GM23338 (cell line): ENCODE data around the gene UBE2I. TPM values are rescaled to one million over a fixed set of nuclear protein-coding genes. Genes with fewer than 3 reads are reported as not detected.

ENCODE experiments used
- ATAC-seq: fragments of 200-7000 bp; cut with Tn5 transposase; 3 replicates; pipeline ENCODE4 v1.9.1; 2020
- DNase-seq: peaks from one replicate; pipeline ENCODE4 v3.0.0-alpha.2; 2015; ENCODE audit warnings: low spot score
- H2AFZ ChIP-seq: fragments of 200-600 bp; sonication (generic); 2 replicates; pipeline ENCODE4 v1.8.0; 2016; ENCODE audit warnings: antibody characterized with exemption, mild to moderate bottlenecking, moderate library complexity
- H3F3A ChIP-seq: fragments of 200-600 bp; sonication (generic); replicated peaks from 2 replicates; pipeline ENCODE4 v1.8.0; 2017; ENCODE audit warnings: antibody characterized with exemption, mixed run types, low read depth
- H3K27ac ChIP-seq: fragments of 200-600 bp; sonication (generic); 2 replicates; pipeline ENCODE4 v1.6.1; 2016; ENCODE audit warnings: low read depth
- H3K27me3 ChIP-seq: fragments of 200-600 bp; sonication (generic); 2 replicates; pipeline ENCODE4 v1.8.0; 2016; ENCODE audit warnings: mild to moderate bottlenecking, mixed run types, moderate library complexity; ENCODE audit not compliant: insufficient read depth
- H3K36me3 ChIP-seq: fragments of 200-600 bp; sonication (generic); 2 replicates; pipeline ENCODE4 v1.8.0; 2016; ENCODE audit warnings: mild to moderate bottlenecking; ENCODE audit not compliant: insufficient read depth
- H3K4me1 ChIP-seq: fragments of 200-600 bp; sonication (generic); 2 replicates; pipeline ENCODE4 v1.8.0; 2016; ENCODE audit warnings: mild to moderate bottlenecking, moderate library complexity; ENCODE audit not compliant: insufficient read depth
- H3K4me2 ChIP-seq: fragments of 200-600 bp; sonication (generic); 2 replicates; pipeline ENCODE4 v1.7.1; 2017; ENCODE audit warnings: mixed run types
- H3K4me3 ChIP-seq: fragments of 200-600 bp; sonication (generic); 2 replicates; pipeline ENCODE4 v1.6.1; 2016; ENCODE audit warnings: mixed run types
- H3K79me2 ChIP-seq: fragments of 200-600 bp; sonication (generic); replicated peaks from 2 replicates; pipeline ENCODE4 v1.8.0; 2017; ENCODE audit warnings: mild to moderate bottlenecking; ENCODE audit not compliant: insufficient read depth
- H3K9me2 ChIP-seq: fragments of 200-600 bp; sonication (generic); 2 replicates; pipeline ENCODE4 v1.8.0; 2017; ENCODE audit not compliant: insufficient read depth
- H4K20me1 ChIP-seq: fragments of 200-600 bp; sonication (generic); replicated peaks from 2 replicates; pipeline ENCODE4 v1.8.0; 2017; ENCODE audit warnings: mild to moderate bottlenecking; ENCODE audit not compliant: insufficient read depth
- H3K27ac Mint-ChIP-seq: 2 replicates; pipeline ENCODE4 v1.8.0; 2020; ENCODE audit warnings: inconsistent platforms, mild to moderate bottlenecking, moderate library complexity, mixed read lengths
- H3K27me3 Mint-ChIP-seq: 3 replicates; pipeline ENCODE4 v1.8.0; 2022; ENCODE audit warnings: low read depth, mild to moderate bottlenecking, moderate library complexity, mixed read lengths, inconsistent platforms; ENCODE audit not compliant: insufficient read depth, poor library complexity
- H3K36me3 Mint-ChIP-seq: 3 replicates; pipeline ENCODE4 v1.8.0; 2021; ENCODE audit warnings: low read depth, mild to moderate bottlenecking, inconsistent platforms, moderate library complexity, mixed read lengths
- H3K4me1 Mint-ChIP-seq: 3 replicates; pipeline ENCODE4 v1.8.0; 2020; ENCODE audit warnings: mild to moderate bottlenecking, inconsistent platforms, mixed read lengths
- H3K4me3 Mint-ChIP-seq: 3 replicates; pipeline ENCODE4 v1.8.0; 2021; ENCODE audit warnings: moderate library complexity, mild to moderate bottlenecking, inconsistent platforms, mixed read lengths
- H3K9me3 Mint-ChIP-seq: 3 replicates; pipeline ENCODE4 v1.8.0; 2020; ENCODE audit warnings: moderate library complexity, mild to moderate bottlenecking, inconsistent platforms, mixed read lengths
- ETS1 ChIP-seq: IDR thresholded peaks from 2 replicates; pipeline ENCODE4 v1.6.1; 2016; ENCODE audit warnings: antibody characterized with exemption
- EZH2 ChIP-seq: fragments of 200-600 bp; sonication (generic); IDR thresholded peaks from one replicate; pipeline ENCODE4 v1.8.0; 2017; ENCODE audit warnings: antibody characterized with exemption, mild to moderate bottlenecking, low read depth; ENCODE audit not compliant: unreplicated experiment
- POLR2AphosphoS5 ChIP-seq: IDR thresholded peaks from 2 replicates; pipeline ENCODE4 v1.6.1; 2016; ENCODE audit warnings: antibody characterized with exemption, low read depth
- STAT1 ChIP-seq: IDR thresholded peaks from one replicate; pipeline ENCODE4 v1.6.1; 2016; ENCODE audit warnings: antibody characterized with exemption; ENCODE audit not compliant: unreplicated experiment
- ZNF114 ChIP-seq: fragments of 250-450 bp; sonication (Bioruptor Pico); IDR thresholded peaks from 2 replicates; pipeline ENCODE4 v1.5.0; 2020; ENCODE audit warnings: mild to moderate bottlenecking, moderate library complexity
- ZNF331 ChIP-seq: fragments of 250-450 bp; sonication (Bioruptor Pico); IDR thresholded peaks from 2 replicates; pipeline ENCODE4 v1.5.0; 2020; ENCODE audit warnings: low read depth, mild to moderate bottlenecking, moderate library complexity
- ZNF462 ChIP-seq: fragments of 250-450 bp; sonication (Bioruptor Pico); IDR thresholded peaks from 2 replicates; pipeline ENCODE4 v1.5.0; 2020; ENCODE audit warnings: mild to moderate bottlenecking, moderate library complexity
- polyA plus RNA-seq: library from polyadenylated mRNA; unstranded; fragments of >200 nt; fragmentation: Nextera tagmentation; extraction: Ambion mirVana; gene quantifications from 2 replicates; pipeline ENCODE4 v1.2.1, GENCODE V29; 2016
- total RNA-seq: library from RNA; depleted of rRNA; stranded (reverse); fragments of >200 nt; shearing (Covaris generic); gene quantifications from 2 replicates; pipeline ENCODE4 v1.2.3, GENCODE V29; 2014

Gene UBE2I
- total and polyA plus RNA-seq, 2 experiments from 2014 or later, result 116 to 220 TPM

GRCh38 chr16:1262210-1262845 lies 47.1 kb upstream of the UBE2I start (continued):
- no peak for TF ChIP-seq ETS1
- TF ChIP-seq ZNF462 (CRISPR knock-in tag), result no peak
- TF ChIP-seq ZNF331 (CRISPR knock-in tag), result no peak
- no peak for TF ChIP-seq POLR2AphosphoS5
- no peak for TF ChIP-seq EZH2
- TF ChIP-seq ZNF114 (CRISPR knock-in tag), result no peak

GRCh38 chr16:1262846-1263221 lies 46.6 kb upstream of the UBE2I start:
- ATAC-seq (no peak), DNase-seq (no peak)
- Histone ChIP-seq H3K79me2 (no peaks in the 10 kb centered on the region), H3K4me2 (no peak overlapping the region), H3K36me3 (no peaks in the 10 kb centered on the region), H3K9me2 (no peaks in the 10 kb centered on the region), H2AFZ (no peak overlapping the region), H3K27me3 (no peaks in the 10 kb centered on the region), H4K20me1 (0 out of 2 replicates have a peak, but pooled peaks cover 2% of the 10 kb centered on the region), H3K27ac (no peak overlapping the region), H3K4me3 (no peak overlapping the region), H3K4me1 (no peaks in the 10 kb centered on the region), H3F3A (no peaks in the 10 kb centered on the region)
- TF ChIP-seq ZNF114 (CRISPR knock-in tag) (no peak), ETS1 (no peak), STAT1 (no peak)
- no peak overlapping the region for H3K27ac Mint-ChIP-seq
- no peak overlapping the region for H3K4me3 Mint-ChIP-seq
- peaks cover 35% of the 10 kb centered on the region for H3K27me3 Mint-ChIP-seq
- peaks cover 15% of the 10 kb centered on the region for H3K9me3 Mint-ChIP-seq
- H3K4me1 Mint-ChIP-seq, result peaks cover 11% of the 10 kb centered on the region
- no peaks in the 10 kb centered on the region for H3K36me3 Mint-ChIP-seq
